HEK293T (cell line): ENCODE measurements around the gene HNRNPF.
"Not testable (repeated sequence)": the region's sequence is repeated elsewhere in the genome, so short reads cannot be mapped to it uniquely, and the experiment has no call there.

ENCODE experiments used
- CTCF ChIA-PET: fragments of 350-600 bp; formaldehyde crosslinking; extraction: SDS; loops from one replicate; lab custom pipeline; 2021; ENCODE audit warnings: antibody characterized with exemption, inconsistent platforms; lab: Yijun Ruan, JAX
- POLR2A ChIA-PET: fragments of 350-600 bp; formaldehyde crosslinking; extraction: SDS; loops from one replicate; lab custom pipeline; 2020; ENCODE audit warnings: antibody characterized with exemption, inconsistent platforms; lab: Yijun Ruan, JAX
- DNase-seq: peaks from one replicate; pipeline ENCODE4 v3.0.0; 2012; ENCODE audit warnings: mixed read lengths; ENCODE audit errors: extremely low spot score
- ARNT ChIP-seq: fragments of 450-650 bp; IDR thresholded peaks from 2 replicates; pipeline ENCODE4 v1.6.1; 2017; ENCODE audit warnings: mild to moderate bottlenecking
- BHLHE40 ChIP-seq: fragments of 450-650 bp; IDR thresholded peaks from 2 replicates; pipeline ENCODE4 v1.6.1; 2016; ENCODE audit warnings: mild to moderate bottlenecking, moderate library complexity, borderline replicate concordance
- CTBP1 ChIP-seq: fragments of 450-650 bp; IDR thresholded peaks from 2 replicates; pipeline ENCODE4 v1.6.1; 2016; ENCODE audit warnings: borderline replicate concordance
- ELF4 ChIP-seq: fragments of 450-650 bp; IDR thresholded peaks from 2 replicates; pipeline ENCODE4 v1.6.1; 2017; ENCODE audit warnings: antibody characterized with exemption
- FOXA1 ChIP-seq: fragments of 450-650 bp; IDR thresholded peaks from 2 replicates; pipeline ENCODE4 v1.6.1; 2016; ENCODE audit warnings: mild to moderate bottlenecking
- FOXK2 ChIP-seq: fragments of 450-650 bp; IDR thresholded peaks from 2 replicates; pipeline ENCODE4 v1.6.1; 2016; ENCODE audit warnings: mild to moderate bottlenecking
- FOXM1 ChIP-seq: fragments of 450-650 bp; IDR thresholded peaks from 2 replicates; pipeline ENCODE4 v1.6.1; 2017; ENCODE audit warnings: mild to moderate bottlenecking, borderline replicate concordance
- HDGF ChIP-seq: fragments of 450-650 bp; IDR thresholded peaks from 2 replicates; pipeline ENCODE4 v1.6.1; 2017; ENCODE audit warnings: antibody characterized with exemption, borderline replicate concordance
- L3MBTL2 ChIP-seq: fragments of 450-650 bp; conservative IDR thresholded peaks from 2 replicates; pipeline ENCODE4 v1.6.1; 2016; ENCODE audit warnings: mild to moderate bottlenecking
- LEF1 ChIP-seq: fragments of 450-650 bp; IDR thresholded peaks from 2 replicates; pipeline ENCODE4 v1.6.1; 2017; ENCODE audit warnings: mild to moderate bottlenecking, borderline replicate concordance
- NFRKB ChIP-seq: fragments of 450-650 bp; IDR thresholded peaks from 2 replicates; pipeline ENCODE4 v1.6.1; 2016; ENCODE audit warnings: mild to moderate bottlenecking, moderate library complexity
- SP1 ChIP-seq: fragments of 450-650 bp; IDR thresholded peaks from 2 replicates; pipeline ENCODE4 v1.6.1; 2017
- SUZ12 ChIP-seq: fragments of 450-650 bp; IDR thresholded peaks from 2 replicates; pipeline ENCODE4 v1.6.1; 2016; ENCODE audit warnings: mild to moderate bottlenecking
- TARDBP ChIP-seq: fragments of 450-650 bp; IDR thresholded peaks from 2 replicates; pipeline ENCODE4 v1.6.1; 2016
- ZNF384 ChIP-seq: fragments of 450-650 bp; IDR thresholded peaks from 2 replicates; pipeline ENCODE4 v1.6.1; 2016
- TF ChIP-seq, protein P1 (sequence below): fragments of 450-650 bp; IDR thresholded peaks from 2 replicates; pipeline ENCODE4 v1.6.1; 2016

Gene HNRNPF

DNA sequence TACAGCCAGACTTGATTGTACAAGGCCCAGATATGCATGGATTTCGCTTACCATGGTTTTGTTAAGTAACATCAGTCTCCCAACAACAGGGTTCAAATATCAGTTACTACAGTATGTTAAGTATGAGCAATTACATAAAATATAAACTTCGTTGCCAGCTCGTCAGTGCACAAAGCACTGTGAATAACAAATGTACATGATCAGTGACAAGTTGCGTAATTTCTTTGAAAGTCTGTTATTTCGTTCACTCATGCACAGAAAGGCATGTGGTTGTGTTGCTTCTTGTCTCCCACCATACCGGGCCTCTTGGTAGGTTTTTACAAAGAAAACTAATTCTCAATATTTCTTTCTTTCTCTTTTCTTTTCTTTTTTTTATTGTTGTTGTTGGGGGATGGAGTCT is 15.4 kb upstream of the HNRNPF start:
- no peak for DNase-seq
- ChIA-PET CTCF (interaction anchor here (0.6 kb wide), 1 partner anchor 132 kb away, joined by 5 read pairs; no protein-coding TSS in a partner anchor), POLR2A (interaction anchor here (1.4 kb wide), 1 partner anchor 12 kb away, joined by 5 read pairs; the partner anchor contains the start of gene ZNF487)

DNA sequence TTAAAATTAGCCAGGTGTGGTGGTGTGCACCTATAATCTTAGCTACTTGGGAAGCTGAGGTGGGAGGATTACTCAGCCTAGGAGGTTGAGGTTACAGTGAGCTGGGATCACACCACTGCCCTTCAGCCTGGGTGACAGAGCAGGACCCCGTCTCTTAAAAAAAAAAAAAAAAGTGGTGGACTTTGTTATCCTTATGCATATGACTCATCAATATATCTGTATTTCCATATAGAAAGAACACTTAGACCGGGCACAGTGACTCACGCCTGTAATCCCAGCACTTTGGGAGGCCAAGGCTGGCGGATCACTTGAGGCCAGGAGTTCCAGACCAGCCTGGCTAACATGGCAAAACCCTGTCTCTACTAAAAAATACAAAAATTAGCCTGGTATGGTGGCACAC is 13.0 kb upstream of the HNRNPF start:
- POLR2A ChIA-PET = interaction anchor here (2.5 to 3.7 kb wide), 2 partner anchors 13 to 18 kb away, joined by 6 to 37 read pairs; partner anchors contain the start of gene HNRNPF
- CTCF ChIA-PET, DNase-seq: not testable (repeated sequence)

More for the DNA sequence above, 15.4 kb upstream of the HNRNPF start:
- TF ChIP-seq L3MBTL2 (no peak), ELF4 (no peak), BHLHE40 (no peak)

DNA sequence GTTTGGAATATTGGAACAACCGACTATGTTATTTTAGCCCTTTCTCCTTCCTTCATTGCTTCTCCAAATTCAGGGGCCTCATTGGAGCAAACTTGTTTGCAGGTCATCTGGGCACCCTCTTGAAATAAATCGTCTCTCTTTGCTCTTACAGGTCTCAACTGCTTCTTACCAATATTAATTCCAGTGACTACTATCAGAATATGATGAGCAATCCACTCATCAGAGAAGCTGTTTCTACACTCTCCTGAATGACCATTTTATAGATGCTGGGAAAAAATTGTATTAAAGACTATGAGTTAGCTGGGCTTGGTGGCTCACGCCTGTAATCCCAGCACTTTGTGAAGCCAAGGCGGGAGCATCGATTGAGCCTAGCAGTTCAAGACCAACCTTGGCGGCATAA is 12.5 kb upstream of the HNRNPF start:
- ChIA-PET POLR2A (interaction anchor here (1.2 to 3.7 kb wide), 3 partner anchors 11 to 18 kb away, joined by 4 to 37 read pairs (median 6); partner anchors contain the start of gene HNRNPF), CTCF (no interaction called here)
- TF ChIP-seq TARDBP (no peak), ZNF384 (no peak), ARNT (no peak), FOXK2 (no peak), FOXA1 (no peak), HDGF (no peak), SP1 (no peak), BHLHE40 (no peak), CTBP1 (no peak), L3MBTL2 (no peak), SUZ12 (no peak), NFRKB (no peak), FOXM1 (no peak), LEF1 (no peak), ELF4 (no peak)
- TF ChIP-seq, protein P1, sequence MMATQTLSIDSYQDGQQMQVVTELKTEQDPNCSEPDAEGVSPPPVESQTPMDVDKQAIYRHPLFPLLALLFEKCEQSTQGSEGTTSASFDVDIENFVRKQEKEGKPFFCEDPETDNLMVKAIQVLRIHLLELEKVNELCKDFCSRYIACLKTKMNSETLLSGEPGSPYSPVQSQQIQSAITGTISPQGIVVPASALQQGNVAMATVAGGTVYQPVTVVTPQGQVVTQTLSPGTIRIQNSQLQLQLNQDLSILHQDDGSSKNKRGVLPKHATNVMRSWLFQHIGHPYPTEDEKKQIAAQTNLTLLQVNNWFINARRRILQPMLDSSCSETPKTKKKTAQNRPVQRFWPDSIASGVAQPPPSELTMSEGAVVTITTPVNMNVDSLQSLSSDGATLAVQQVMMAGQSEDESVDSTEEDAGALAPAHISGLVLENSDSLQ = no peak
- DNase-seq = no peak

DNA sequence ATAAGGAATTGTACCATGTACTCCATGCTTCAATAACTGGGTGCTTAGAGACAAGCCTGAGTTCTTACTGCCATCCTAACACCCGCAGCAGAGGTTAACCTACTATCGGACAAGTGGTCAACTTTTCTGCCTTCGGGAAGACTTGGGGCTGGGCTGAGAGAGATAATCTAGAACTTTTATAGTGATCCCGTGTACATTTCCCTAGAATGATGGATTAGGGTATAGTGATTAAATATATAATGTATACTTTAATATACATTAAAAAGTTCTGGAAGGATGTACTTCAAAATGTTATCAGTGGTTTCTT is 12.2 kb upstream of the HNRNPF start:
- DNase-seq = no peak
- CTCF ChIA-PET = interaction anchor here (1.0 kb wide), 1 partner anchor 11 kb away, joined by 3 read pairs; no protein-coding TSS in a partner anchor
- TF ChIP-seq FOXK2 (no peak), SUZ12 (no peak), FOXA1 (no peak), ZNF384 (no peak), FOXM1 (no peak), CTBP1 (no peak), BHLHE40 (no peak), SP1 (no peak), NFRKB (no peak), LEF1 (no peak), ELF4 (no peak), TARDBP (no peak), ARNT (no peak), L3MBTL2 (no peak; the same call in 1 of the 2 replicates), HDGF (no peak)
- TF ChIP-seq, protein P1 = no peak
- POLR2A ChIA-PET = interaction anchor here (0.8 to 3.7 kb wide), 4 partner anchors 12 to 24 kb away, joined by 4 to 37 read pairs (median 6); partner anchors contain the start of gene HNRNPF

DNA sequence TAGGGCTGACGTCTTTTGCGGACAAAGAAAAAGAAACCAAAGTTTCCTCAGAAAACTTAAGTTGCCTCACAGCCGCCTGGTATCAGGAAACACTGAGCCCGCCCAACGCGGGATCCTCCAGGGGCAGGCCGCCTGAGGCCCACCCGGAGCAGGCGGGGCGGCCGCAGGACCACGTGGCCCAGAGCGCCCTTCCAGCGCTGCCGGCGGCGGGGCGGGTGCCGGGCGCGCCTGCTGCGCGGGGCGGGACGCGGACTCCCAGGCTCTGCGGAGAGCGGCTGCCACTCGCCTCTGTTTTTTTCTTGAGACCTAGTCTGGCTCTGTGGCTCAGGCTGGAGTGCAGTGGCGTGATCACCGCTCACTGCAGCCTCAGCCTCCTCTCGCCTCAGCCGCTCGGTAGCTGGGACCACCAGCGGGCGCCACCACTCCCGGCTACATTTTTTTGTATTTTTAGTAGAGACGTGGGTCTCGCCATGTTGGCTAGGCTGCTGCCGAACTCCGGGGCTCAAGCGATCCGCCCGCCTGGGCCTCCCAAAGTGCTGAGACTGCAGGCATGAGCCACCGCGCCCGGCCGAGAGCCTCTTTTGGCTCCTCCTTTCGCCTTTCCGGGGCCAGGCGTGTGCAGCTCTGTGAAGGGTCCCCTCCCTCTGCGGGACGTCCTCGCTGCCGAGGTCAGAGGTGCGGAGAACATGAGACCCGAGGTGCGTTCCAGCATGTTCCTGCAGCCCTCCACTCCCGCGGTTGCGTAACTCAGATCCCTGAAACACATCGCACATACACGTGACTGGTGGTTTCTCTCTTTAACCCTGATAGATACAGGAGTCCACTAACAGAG is 11.6 kb upstream of the HNRNPF start:
- TF ChIP-seq HDGF (no peak), L3MBTL2 (peak; percentile 94), ZNF384 (peak; percentile 36; the same call in 1 of the 2 replicates)
- POLR2A ChIA-PET = interaction anchor here (0.8 to 3.7 kb wide), 4 partner anchors 11 to 24 kb away, joined by 4 to 37 read pairs (median 6); partner anchors contain the start of gene HNRNPF
- DNase-seq = peak; percentile 77
- CTCF ChIA-PET = interaction anchor here (1.0 kb wide), 1 partner anchor 10 kb away, joined by 3 read pairs; no protein-coding TSS in a partner anchor

DNA sequence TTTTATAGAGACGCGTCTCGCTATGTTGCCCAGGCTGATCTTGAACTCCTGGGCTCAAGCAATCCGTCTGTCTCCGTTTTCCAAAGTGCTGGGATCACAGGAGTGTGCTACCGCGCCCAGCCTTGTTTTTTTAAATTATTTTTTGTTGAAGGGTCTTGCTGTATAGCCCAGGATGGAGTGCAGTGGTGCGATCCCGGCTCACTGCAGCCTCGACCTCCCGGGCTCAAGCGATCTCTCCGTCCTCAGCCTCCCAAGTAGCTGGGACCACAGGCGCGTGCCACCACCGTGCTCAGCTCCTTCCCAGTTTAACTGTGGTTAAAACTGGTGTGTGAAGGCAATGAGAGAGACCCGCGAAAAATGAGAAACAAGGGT is 11.0 kb upstream of the HNRNPF start:
- POLR2A ChIA-PET = interaction anchor here (1.3 to 3.7 kb wide), 4 partner anchors 11 to 24 kb away, joined by 4 to 37 read pairs (median 6); partner anchors contain the start of genes HNRNPF and ZNF487

More for the DNA sequence above, 11.0 kb upstream of the HNRNPF start:
- no peak for TF ChIP-seq SUZ12
- TF ChIP-seq L3MBTL2 = peak; percentile 85
- no peak for TF ChIP-seq FOXM1
- no peak for DNase-seq
- CTCF ChIA-PET = no interaction called here
